Left ventricle myocardium inferior (tissue), 1 donor: Measurements from ENCODE around the gene GLS. TPM values are rescaled to one million over a fixed set of nuclear protein-coding genes. Genes with fewer than 3 reads are reported as not detected.

ENCODE experiments used
- DNase-seq: peaks from one replicate; pipeline ENCODE4 v3.0.0-alpha.2; 2020
- H3K27ac ChIP-seq: fragments of 200-600 bp; replicated peaks from 2 replicates; pipeline ENCODE4 v1.8.0; 2021
- H3K27me3 ChIP-seq: fragments of 200-600 bp; 2 replicates; pipeline ENCODE4 v1.8.0; 2021; ENCODE audit warnings: low read depth
- H3K36me3 ChIP-seq: fragments of 200-600 bp; 2 replicates; pipeline ENCODE4 v1.8.0; 2021
- H3K4me1 ChIP-seq: fragments of 200-600 bp; 2 replicates; pipeline ENCODE4 v1.8.0; 2021
- H3K4me3 ChIP-seq: fragments of 200-600 bp; 2 replicates; pipeline ENCODE4 v1.8.0; 2021; ENCODE audit warnings: mild to moderate bottlenecking, moderate library complexity
- H3K9me3 ChIP-seq: fragments of 200-600 bp; replicated peaks from 2 replicates; pipeline ENCODE4 v1.8.0; 2021
- intact Hi-C: fragments of 100-400 bp; cut with micrococcal nuclease; formaldehyde crosslinking; loops from one replicate; pipeline ENCODE4 v1.11.0; 2022
- total RNA-seq: library from RNA; stranded (reverse); fragmentation: NEBNext Ultra II Directional; extraction: Animal tissue kit (Norgen Biotek cat#: 25700); gene quantifications from one replicate; pipeline ENCODE4 v1.2.1, GENCODE V29; 2021
- TF ChIP-seq, protein P1 (sequence below): fragments of 200-600 bp; IDR thresholded peaks from 2 replicates; pipeline ENCODE4 v1.8.0; 2021; ENCODE audit warnings: antibody characterized with exemption, mild to moderate bottlenecking, borderline replicate concordance
- donor health status: DM: no; HTN: yes; CAD: no; lungs with severe emphysema.

Gene GLS
- total RNA-seq, 1 donor from 2014 or later = 48.4 TPM

DNA sequence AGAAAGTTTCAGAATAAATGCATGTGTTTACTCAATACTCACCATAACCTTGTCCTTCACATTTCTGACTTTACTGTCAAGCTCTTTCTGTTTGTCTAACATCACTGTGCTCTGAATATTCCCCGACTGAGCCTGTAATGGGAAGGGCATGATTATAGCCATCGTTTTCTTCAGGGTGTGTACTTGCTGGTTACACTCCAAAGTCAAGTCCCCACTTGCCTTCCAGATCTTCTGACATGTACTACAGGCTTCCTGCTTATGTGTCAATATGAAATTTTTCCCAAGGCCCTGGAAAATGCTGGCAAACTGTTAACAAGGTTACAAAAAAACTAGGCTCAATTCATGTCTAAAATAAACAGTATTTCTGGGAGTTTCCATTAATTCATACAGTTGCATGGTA, 120.4 kb downstream of the GLS start:
- H3K27ac ChIP-seq = no peak overlapping the region
- H3K4me1 ChIP-seq = no peaks in the 10 kb centered on the region
- DNase-seq = no peak
- intact Hi-C loops = no loop called here
- no peaks in the 10 kb centered on the region for H3K27me3 ChIP-seq
- H3K4me3 ChIP-seq = no peak overlapping the region
- H3K9me3 ChIP-seq = no peaks in the 10 kb centered on the region
- TF ChIP-seq, protein P1, sequence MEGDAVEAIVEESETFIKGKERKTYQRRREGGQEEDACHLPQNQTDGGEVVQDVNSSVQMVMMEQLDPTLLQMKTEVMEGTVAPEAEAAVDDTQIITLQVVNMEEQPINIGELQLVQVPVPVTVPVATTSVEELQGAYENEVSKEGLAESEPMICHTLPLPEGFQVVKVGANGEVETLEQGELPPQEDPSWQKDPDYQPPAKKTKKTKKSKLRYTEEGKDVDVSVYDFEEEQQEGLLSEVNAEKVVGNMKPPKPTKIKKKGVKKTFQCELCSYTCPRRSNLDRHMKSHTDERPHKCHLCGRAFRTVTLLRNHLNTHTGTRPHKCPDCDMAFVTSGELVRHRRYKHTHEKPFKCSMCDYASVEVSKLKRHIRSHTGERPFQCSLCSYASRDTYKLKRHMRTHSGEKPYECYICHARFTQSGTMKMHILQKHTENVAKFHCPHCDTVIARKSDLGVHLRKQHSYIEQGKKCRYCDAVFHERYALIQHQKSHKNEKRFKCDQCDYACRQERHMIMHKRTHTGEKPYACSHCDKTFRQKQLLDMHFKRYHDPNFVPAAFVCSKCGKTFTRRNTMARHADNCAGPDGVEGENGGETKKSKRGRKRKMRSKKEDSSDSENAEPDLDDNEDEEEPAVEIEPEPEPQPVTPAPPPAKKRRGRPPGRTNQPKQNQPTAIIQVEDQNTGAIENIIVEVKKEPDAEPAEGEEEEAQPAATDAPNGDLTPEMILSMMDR = no peak
- H3K36me3 ChIP-seq = peaks cover 100% of the 10 kb centered on the region

DNA sequence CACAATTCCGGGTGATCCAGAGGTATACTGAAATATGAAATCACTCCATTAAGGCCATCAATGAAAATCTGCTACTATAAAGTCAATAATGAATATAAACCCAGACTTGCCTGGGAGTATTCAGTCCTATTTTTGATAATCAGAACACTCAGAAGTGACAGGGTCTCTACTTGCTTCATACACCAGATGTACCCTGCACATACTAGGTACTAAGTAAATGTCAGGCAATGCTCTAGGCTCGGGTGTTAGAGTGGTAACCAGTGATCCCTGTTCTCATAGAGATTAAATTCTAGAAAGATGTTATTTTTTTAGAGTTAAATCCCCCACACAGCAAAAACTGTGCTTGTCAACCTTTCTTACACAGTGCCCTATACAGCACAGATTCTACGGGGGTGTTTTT, 121.0 kb downstream of the GLS start:
- TF ChIP-seq, protein P1 = no peak
- DNase-seq = no peak
- intact Hi-C loops = no loop called here
- peaks cover 100% of the 10 kb centered on the region for H3K36me3 ChIP-seq
- H3K27me3 ChIP-seq = no peaks in the 10 kb centered on the region
- no peak overlapping the region for H3K27ac ChIP-seq
- no peaks in the 10 kb centered on the region for H3K4me1 ChIP-seq
- no peak overlapping the region for H3K4me3 ChIP-seq
- no peaks in the 10 kb centered on the region for H3K9me3 ChIP-seq

DNA sequence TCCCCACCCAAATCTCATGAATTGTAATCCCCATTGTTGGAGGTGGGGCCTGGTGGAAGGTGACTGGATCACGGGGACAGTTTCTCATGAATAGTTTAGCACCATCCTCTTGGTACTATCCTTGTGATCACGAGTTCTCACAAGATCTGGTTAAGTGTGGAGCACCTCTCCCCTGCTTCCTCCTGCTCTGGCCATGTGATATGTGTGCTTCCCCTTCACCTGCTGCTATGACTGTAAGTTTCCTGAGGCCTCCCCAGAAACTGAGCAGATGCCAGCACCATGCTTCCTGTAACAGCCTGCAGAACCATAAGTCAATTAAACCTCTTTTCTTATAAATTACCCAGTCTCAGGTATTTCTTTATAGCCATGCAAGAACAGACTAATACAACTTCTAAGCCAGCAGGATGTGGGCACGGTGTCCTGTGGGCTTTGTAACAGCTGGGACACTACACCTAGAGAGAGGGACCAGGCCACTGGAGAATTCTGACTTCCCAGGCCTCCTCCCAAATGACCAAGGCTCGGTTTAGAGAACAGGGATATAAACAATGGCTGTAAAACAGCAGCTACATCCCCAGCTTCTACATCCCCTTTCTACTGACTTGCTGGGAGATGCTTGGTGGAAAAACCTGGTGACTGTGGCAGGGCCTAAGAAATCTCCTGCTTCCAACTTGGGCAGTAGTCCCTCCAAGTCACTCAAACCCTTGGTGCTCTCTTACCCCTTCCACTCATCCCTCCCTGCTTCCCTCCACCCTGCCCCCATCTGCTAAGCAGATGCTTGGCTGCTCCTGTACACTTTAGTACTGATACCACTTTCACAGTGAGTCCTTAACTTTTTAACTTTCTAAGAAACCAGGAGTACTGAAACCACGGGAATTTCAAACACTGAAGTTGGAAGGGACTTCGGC, 123.0 kb downstream of the GLS start:
- no peak overlapping the region for H3K27ac ChIP-seq
- DNase-seq = no peak
- peaks cover 100% of the 10 kb centered on the region for H3K36me3 ChIP-seq
- no peak overlapping the region for H3K4me3 ChIP-seq
- intact Hi-C loops = no loop called here
- H3K4me1 ChIP-seq = peaks cover 6% of the 10 kb centered on the region
- no peaks in the 10 kb centered on the region for H3K9me3 ChIP-seq
- H3K27me3 ChIP-seq = no peaks in the 10 kb centered on the region
- TF ChIP-seq, protein P1 = no peak

DNA sequence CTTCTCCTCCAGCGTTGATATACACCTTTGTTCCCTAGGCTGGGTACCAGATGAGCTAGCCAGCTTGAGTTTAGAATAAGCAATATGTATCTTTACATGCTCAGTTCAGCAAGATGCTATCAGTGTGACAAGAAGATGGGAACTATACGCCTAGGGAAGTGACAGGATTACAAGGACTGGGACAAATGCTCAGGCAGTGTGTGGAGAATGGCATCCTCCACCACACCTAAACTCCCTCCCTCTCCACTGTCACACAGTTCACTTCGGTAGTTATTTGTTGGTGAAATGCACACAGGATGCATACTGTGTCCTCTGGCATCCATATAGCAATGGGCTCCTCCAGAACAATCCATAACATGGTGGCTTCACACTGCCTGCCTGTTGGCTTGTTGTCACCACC, 125.7 kb downstream of the GLS start:
- TF ChIP-seq, protein P1 = no peak
- H3K4me1 ChIP-seq = peaks cover 15% of the 10 kb centered on the region
- H3K27ac ChIP-seq = no peak overlapping the region
- H3K36me3 ChIP-seq = peaks cover 90% of the 10 kb centered on the region
- H3K9me3 ChIP-seq = no peaks in the 10 kb centered on the region
- intact Hi-C loops = no loop called here
- H3K4me3 ChIP-seq = no peak overlapping the region
- no peak for DNase-seq
- H3K27me3 ChIP-seq = no peaks in the 10 kb centered on the region

DNA sequence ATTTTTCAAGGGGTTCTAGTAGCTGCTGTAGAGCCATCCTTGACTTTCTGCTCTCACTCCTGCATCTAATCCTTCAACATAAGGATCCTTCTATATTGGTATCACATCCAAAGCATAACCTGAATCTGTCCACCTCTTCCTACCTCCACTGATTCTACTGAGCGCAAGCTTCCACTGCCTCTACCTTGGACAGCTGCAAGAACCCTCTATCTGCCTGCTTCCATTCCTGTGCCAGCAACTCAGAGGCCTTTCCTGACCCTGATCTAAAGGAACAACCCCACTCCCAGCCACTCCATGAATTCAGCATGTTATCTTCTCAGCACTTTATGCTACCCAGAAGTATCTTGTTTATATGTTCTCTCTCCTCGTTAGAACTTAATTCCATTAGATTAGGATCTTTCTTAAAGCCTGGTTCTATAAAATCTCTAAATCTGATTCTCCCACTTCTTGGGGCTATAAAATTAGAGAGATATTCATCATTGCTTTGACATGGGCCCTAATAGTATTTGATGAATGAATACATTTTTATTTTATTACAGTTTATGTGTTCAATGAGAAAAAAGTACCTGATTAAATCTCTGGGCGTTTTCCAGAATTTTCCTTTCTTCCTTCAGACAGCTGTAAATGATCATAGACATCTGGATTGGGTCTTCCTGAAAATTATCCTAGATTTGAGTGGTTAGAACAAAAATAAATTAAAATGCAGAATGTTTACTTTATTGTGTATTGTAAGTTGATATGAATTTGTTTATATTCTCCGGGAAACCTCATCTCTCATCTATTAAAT, 126.6 kb downstream of the GLS start:
- TF ChIP-seq, protein P1 = no peak
- H3K4me3 ChIP-seq = no peak overlapping the region
- no peak for DNase-seq
- intact Hi-C loops = no loop called here
- no peaks in the 10 kb centered on the region for H3K9me3 ChIP-seq
- H3K36me3 ChIP-seq = peaks cover 81% of the 10 kb centered on the region
- no peaks in the 10 kb centered on the region for H3K27me3 ChIP-seq
- peaks cover 24% of the 10 kb centered on the region for H3K4me1 ChIP-seq
- no peak overlapping the region for H3K27ac ChIP-seq
